Kidney epithelial cell (primary cell): ENCODE data around the gene SFXN2. TPM values are rescaled to one million over a fixed set of nuclear protein-coding genes. Genes with fewer than 3 reads are reported as not detected.
A peak's percentile ranks its signal among the peaks of the same experiment; 100 is the strongest.

Experiments used
- DNase-seq: peaks from one replicate; pipeline ENCODE4 v3.0.0-alpha.2; 2010; ENCODE audit warnings: low read depth
- H3K27me3 ChIP-seq: 2 replicates; pipeline ENCODE4 v1.6.0; 2011; ENCODE audit warnings: low read length; ENCODE audit not compliant: control insufficient read depth, insufficient read depth
- H3K36me3 ChIP-seq: 2 replicates; pipeline ENCODE4 v1.5.1; 2011; ENCODE audit warnings: low read length; ENCODE audit not compliant: control insufficient read depth, insufficient read depth
- H3K4me3 ChIP-seq: 2 replicates; pipeline ENCODE4 v1.5.1; 2011; ENCODE audit warnings: low read depth, mild to moderate bottlenecking, control low read depth, low read length
- CTCF ChIP-seq: IDR thresholded peaks from 2 replicates; pipeline ENCODE4 v1.5.1; 2011; ENCODE audit warnings: mild to moderate bottlenecking, moderate library complexity, low read length, control low read depth, inconsistent platforms; ENCODE audit not compliant: insufficient read depth, poor library complexity, severe bottlenecking
- total RNA-seq: library from RNA; depleted of rRNA; stranded (reverse); fragments of >200 nt; gene quantifications from 2 replicates; pipeline ENCODE4 v1.2.3, GENCODE V29; 2015

The SFXN2 gene
- total RNA-seq, 1 donor from 2014 or later, result 2.3 TPM

DNA sequence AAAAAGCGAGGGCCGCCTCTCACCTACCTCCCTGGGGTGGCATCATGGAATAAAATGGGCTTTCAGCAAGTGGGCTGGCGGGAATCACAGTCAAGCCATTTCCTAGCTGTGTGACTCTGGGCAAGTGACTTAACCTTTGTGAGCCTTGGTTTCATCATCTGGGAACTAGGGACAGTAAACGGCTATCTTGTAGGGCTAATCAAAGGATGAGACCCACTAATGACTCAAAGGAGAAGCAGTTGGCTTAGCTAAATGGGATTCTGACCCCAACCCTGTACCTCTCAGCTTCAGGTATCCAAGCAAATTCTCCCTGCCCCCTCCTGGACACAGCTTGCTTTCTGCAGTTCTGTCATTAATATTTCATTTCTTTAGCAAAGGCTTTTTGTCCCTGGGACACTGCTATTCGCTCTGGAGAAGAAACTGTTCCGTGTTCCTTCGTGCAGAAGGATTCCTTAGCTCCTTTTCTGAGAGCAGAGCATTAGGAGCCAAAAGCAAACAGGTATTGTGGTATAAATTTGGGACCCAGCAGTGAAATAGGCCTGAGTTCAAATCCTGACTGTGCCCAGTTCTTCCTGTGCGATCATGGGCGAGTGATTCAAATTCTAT lies 44.3 kb upstream of the SFXN2 start:
- TF ChIP-seq CTCF, result no peak

DNA sequence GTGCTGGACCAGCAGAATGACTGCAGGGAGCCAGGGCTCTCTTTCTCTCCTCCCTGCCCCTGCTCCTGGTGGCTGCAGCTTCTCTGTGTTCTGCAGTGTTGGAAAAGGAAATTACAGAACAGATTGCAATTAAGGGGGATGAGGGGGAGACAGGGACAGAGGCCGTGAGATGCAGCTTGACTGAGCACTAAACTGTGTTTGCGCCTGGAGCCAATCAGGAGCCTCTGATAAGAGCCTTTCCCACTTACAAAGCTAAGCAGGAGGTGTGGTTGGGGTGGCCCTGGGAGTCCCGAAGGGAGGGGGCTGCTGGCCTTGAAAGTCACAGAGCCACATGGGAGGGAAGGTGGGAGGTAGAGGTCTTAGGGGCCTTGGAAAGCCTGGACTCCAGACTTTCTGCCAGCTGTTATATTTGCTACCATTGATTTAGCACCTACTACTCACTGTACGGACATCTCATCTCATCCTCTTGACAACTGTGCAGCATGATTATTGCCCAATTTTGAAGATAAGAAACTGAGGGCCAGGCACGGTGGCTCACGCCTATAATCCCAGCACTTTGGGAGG lies 43.5 kb upstream of the SFXN2 start:
- Histone ChIP-seq H3K27me3 (no peaks in the 10 kb centered on the region), H3K4me3 (no peak overlapping the region)
- no peak for DNase-seq

More for the DNA sequence above, 44.3 kb upstream of the SFXN2 start:
- DNase-seq, result no peak
- Histone ChIP-seq H3K36me3 (no peaks in the 10 kb centered on the region), H3K4me3 (no peak overlapping the region), H3K27me3 (no peaks in the 10 kb centered on the region)

GRCh38 chr10:102673236-102673818 lies 41.1 kb upstream of the SFXN2 start:
- no peak for TF ChIP-seq CTCF
- no peak overlapping the region for H3K4me3 ChIP-seq
- H3K36me3 ChIP-seq, result no peaks in the 10 kb centered on the region
- H3K27me3 ChIP-seq, result no peaks in the 10 kb centered on the region
- no peak for DNase-seq

More for the DNA sequence above, 43.5 kb upstream of the SFXN2 start:
- no peak for TF ChIP-seq CTCF
- H3K36me3 ChIP-seq, result no peaks in the 10 kb centered on the region

DNA sequence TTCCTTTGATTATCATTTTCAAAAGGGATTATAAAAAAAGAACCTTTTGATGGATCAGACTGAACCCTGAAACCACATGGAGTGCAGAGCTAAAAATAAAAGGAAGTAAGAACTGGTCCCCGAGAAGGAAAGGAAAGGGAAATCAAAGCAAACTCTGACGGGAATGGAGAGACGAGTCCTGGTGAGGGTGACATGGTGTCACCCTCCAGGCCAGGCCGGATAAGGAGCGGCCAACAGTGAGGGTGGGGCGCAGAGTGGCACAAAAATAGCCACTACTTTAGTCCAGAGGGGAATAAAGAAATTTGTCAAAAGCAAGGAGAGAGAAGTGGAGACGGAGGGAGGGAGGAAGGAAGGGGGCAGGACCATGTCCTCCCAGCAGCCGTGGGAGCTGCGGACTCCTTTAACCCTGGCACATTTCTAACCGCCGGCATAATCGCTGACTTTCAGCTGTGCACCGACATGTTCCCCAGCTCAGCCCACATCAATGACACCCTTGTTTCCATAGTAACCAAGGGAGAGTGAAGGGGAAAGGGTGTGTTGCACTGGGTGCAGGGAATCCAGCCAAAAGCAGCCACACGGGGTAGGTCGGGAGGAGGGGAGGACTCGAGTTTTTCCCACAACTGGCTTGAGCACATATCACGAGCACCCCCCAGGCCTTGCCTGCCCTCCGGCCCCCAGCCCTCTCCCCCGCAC lies 40.5 kb upstream of the SFXN2 start:
- no peaks in the 10 kb centered on the region for H3K27me3 ChIP-seq
- no peak for TF ChIP-seq CTCF
- no peaks in the 10 kb centered on the region for H3K36me3 ChIP-seq
- H3K4me3 ChIP-seq, result no peak overlapping the region
- DNase-seq, result peak; percentile 62

GRCh38 chr10:102674566-102674965 lies 39.9 kb upstream of the SFXN2 start:
- no peak for DNase-seq
- Histone ChIP-seq H3K36me3 (no peaks in the 10 kb centered on the region), H3K4me3 (no peak overlapping the region), H3K27me3 (no peaks in the 10 kb centered on the region)
- no peak for TF ChIP-seq CTCF
